GM18517 (cell line): ENCODE results near the gene PMAIP1.
A peak's percentile ranks its signal among the peaks of the same experiment; 100 is the strongest.
"Not testable (repeated sequence)": the region's sequence is repeated elsewhere in the genome, so short reads cannot be mapped to it uniquely, and the experiment has no call there.

Experiments
- ATAC-seq: cut with Tn5 transposase; IDR thresholded peaks from one replicate; pipeline ENCODE4 v1.9.1; 2021; ENCODE audit warnings: mild to moderate bottlenecking, moderate library complexity; ENCODE audit not compliant: unreplicated experiment

The PMAIP1 gene

DNA sequence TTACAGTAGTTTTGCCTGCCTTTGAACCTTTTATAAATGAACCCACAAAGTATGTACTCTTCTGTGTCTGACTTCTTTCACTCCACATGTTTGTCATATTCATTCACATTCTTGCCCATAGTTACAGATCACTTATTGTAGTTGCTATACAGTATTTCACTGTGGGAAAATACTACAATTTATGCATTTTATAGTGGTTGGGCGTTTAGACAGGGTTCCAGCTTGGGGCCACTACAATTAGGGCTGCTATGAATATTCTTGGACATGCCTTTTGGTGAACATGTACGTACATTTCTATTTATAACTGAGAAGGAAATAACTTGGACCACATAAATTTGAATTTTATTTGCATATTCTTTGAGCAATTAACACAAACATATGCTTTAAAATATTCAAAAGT lies 15.4 kb upstream of the PMAIP1 start:
- ATAC-seq, result no peak

DNA sequence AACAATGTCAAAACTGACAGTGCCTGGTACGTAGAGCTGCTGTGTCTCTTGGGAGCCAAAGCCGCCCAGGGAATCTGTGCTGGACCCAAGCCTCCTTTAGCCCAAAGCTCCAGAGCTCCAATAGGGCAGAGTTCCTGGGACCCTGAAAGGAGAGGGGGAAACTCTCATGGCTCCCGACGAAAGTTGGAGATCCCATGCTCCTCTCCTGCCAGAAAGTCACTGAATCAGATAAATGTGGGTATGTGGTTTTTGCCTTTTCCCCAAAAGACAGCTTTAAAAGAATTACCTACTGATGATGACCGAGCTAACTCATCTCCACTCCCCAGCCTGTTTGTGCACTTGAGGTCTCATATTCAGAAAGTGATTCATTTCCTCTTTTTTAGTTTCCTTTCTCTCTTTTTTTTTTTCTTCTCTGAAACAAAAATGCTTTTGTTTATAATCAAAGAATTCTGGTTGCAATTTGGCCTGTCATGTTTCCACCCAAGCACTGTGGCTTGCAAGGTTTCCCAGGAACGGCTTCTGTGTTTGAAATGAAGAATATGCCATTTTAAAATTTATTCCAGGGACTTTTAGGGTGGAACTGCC lies 14.1 kb upstream of the PMAIP1 start:
- peak; percentile 91 for ATAC-seq

DNA sequence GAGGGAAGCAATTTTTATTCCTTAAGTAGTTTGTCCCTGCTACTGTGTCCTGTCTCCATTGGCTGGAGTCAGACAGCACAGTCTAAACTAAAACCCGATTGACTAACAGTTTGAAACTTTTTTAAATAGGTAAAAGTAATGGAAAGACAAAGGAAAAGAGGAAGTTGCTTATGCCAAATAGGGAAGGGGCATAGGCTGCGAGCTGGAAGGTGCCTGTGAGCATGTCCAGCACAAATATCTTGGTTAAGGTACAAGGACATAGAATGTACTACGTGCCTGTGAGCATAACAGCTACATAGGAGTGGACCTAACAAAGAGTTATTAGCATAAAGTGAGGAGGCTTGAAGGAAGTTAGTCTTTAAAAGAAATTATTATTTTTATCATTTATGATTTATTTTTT lies 13.4 kb upstream of the PMAIP1 start:
- ATAC-seq, result not testable (repeated sequence)

DNA sequence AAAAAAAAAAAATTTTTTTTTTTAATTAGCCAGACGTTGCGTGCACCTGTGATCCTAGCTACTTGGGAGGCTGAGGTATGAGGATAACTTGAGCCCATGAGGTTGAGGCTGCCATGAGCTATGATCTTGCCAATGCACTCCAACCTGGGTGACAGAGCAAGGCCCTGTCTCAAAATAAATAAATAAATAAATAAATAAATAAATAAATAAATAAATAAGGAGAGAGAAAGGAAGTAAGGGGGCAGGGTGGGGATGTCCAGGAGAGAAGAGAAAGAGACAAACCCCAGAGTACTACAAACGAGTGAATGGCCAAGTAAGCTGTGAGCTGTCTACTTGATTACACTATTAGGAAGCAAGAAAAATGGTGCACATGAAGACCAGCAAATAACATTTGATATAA lies 7.7 kb upstream of the PMAIP1 start:
- no peak for ATAC-seq

DNA sequence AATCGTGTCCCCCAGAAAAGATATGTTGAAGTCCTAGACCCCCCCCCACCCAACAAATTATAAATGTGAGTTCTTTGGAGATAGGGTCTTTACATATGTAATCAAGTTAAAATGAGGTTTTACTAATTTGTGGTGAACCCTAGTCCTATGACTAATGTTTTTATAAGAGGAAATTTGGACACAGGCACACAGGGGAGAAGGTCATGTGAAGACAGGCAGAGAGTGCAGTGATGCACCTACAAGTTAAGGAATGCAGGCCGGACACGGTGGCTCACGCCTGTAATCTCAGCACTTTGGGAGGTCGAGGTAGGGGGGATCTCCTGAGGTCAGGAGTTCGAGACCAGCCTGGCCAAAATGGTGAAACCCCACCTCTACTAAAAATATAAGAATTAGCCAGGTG lies 5.8 kb upstream of the PMAIP1 start:
- no peak for ATAC-seq

DNA sequence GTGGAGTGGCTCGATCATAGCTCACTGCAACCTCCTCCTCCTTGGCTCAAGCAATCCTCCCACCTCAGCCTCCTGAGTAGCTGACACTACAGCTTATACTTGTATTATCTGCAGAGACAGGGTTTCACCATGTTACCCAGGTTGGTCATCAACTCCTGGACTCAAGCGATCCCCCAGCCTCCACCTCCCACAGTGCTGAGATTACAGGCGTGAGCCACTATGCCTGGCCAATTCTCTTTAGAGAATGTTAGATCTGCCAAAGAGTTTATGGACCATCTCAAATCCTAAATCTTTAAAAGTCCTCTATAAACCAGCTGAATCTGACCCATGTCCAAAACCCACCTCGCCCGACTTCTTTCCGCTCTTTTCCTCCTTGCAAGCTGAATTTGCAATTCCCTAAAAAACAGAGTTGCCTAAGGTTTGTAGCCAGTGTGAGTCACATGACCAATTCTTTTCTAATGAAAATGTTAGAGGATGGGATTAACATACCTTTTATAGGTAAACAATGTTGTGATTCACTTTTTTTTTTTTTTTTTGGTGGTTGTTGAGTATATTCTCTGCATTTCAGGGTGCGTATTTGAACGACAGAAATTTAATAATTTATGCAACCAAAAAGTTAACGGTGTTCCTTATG lies 2.4 kb upstream of the PMAIP1 start:
- no peak for ATAC-seq

DNA sequence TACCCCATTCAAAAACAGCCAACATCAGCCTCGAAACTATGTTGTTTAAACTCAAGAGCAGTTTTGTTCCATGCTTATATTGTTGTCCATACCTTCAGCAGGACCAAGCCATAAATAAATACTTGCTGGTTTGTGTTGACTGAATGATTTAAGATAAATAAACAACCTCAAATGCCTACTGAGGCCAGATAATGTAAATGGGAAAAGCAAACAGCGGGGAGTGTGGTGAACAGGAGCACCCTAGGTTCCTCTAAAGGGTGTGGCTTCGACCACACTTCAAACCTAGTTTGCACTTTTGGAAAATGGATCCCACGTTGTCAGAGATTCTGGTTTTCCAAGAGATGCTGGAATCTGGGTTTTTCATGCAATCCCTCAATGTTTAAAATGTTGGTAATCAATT lies 1.7 kb upstream of the PMAIP1 start:
- ATAC-seq, result no peak

DNA sequence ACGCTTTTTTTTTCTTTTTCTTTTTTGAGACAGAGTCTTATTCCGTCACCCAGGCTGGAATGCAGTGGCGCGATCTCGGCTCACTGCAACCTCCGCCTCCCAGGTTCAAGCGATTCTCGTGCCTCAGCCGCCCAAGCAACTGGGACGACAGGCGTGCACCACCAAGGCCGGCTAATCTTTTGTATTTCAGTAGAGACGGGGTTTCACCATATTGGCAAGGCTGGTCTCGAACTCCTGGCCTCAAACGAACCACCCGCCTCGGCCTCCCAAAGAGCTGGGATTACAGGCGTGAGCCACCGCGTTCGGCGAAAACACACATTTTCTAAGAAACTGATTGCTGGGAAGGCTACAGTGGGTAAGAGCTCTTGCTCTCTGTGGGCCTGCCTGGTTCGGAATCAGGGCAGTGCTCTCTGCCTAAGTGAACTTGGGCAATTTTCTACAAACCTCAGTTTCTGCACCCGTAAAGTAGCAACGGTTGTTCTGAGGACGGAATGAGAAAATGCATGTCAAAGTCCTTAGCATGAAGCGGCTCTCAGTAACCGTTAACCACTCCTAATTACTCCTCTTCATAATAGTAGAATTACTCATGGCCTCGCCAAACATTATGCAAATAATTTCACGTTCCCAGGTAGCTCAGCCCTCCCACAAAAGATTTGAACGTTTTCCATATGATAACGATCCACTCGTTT lies 1.0 kb upstream of the PMAIP1 start:
- peak; percentile 21 for ATAC-seq

DNA sequence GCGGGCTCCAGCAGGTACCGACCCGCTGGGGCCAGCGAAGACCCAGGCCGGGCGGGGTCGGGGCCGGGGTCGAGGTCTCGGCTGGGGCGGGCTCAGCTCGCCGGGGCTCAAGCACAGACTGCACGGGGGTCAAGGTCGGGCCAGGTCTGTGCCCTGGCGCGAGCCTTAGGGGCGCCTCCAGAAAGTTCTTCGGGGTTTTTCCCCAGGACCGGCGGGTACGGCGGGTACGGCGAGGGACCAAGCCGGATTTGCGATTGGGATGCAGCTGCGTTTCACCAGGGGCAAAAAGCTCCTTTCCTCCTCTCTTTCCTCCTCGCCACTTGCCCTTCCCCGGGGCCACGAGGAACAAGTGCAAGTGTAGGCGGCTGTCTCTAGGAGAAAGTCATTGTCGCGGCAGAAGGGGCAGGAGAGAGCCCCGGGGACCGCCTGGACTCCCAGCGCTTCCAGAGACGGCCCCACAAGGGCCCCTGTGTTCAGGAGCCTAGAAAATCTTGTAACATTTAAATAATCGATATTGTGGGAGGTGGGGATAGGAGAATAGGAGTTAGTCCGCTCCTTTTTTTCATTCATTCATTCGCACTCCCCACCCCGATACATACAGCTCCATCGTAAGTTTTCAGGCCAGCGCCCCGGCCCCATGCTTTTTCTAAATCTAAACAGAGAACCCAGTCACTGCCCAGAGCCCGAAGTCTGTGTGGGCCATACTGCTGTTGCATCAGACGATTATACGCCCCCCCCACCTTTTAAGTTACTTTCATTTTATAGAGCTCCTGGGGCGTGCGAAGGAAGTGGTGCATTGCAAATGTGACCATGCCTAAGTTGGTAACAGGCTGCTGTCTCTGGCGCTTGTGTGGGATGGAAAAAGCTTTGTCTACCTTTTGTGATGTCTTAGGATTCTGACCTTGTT lies 679 bp downstream of the PMAIP1 start:
- peak; percentile 28 for ATAC-seq

DNA sequence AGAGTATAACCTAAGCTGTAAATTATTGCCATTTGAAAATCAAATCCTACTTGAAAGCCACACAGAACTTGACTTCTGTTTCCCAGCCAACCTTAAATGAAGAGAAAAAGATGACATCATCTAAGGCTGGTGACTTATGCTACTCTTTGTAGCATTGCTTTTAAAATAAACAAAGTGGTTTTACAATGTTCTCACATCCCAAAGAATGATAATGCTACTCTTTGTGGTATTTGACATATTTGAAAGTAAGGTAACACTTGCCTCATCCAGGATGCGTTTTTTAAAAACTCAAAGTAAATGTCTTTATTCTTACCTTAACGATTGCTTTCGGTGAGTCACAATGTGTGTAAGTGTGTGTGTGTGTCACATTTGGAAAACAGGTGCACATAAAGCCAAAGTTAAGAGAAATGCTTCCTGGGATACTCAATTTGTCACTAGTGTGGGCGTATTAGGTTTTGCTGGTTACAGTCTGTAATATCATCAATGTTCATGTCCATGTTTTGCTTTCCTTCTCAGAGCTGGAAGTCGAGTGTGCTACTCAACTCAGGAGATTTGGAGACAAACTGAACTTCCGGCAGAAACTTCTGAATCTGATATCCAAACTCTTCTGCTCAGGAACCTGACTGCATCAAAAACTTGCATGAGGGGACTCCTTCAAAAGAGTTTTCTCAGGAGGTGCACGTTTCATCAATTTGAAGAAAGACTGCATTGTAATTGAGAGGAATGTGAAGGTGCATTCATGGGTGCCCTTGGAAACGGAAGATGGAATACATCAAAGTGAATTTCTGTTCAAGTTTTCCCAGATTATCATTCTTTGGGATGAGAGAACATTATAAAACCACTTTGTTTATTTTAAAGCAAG lies 2.6 kb downstream of the PMAIP1 start:
- no peak for ATAC-seq

DNA sequence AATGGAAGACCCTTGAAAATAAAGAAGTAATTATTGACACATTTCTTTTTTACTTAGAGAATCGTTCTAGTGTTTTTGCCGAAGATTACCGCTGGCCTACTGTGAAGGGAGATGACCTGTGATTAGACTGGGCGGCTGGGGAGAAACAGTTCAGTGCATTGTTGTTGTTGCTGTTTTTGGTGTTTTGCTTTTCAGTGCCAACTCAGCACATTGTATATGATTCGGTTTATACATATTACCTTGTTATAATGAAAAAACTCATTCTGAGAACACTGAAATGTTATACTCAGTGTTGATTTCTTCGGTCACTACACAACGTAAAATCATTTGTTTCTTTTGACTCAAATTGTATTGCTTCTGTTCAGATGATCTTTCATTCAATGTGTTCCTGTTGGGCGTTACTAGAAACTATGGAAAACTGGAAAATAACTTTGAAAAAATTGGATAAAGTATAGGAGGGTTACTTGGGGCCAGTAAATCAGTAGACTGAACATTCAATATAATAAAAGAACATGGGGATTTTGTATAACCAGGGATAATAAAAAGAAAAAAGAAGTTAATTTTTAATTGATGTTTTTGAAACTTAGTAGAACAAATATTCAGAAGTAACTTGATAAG lies 3.3 kb downstream of the PMAIP1 start:
- no peak for ATAC-seq

DNA sequence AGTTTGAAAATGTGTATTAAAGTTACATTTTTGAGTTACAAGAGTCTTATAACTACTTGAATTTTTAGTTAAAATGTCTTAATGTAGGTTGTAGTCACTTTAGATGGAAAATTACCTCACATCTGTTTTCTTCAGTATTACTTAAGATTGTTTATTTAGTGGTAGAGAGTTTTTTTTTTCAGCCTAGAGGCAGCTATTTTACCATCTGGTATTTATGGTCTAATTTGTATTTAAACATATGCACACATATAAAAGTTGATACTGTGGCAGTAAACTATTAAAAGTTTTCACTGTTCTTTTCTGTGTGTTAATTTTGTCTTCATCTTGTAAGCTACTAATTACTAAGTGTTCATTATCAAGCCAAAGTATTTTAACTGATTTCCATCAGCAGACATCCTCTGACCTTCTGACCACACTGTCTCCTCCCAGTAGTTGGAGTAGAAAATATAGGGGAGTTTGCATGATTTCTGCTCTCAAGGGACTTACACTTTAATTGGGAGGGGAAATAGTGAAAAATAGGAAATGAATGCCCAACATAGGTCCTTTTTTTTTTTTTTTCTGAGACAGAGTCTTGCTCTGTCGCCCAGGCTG lies 4.3 kb downstream of the PMAIP1 start:
- ATAC-seq, result no peak

DNA sequence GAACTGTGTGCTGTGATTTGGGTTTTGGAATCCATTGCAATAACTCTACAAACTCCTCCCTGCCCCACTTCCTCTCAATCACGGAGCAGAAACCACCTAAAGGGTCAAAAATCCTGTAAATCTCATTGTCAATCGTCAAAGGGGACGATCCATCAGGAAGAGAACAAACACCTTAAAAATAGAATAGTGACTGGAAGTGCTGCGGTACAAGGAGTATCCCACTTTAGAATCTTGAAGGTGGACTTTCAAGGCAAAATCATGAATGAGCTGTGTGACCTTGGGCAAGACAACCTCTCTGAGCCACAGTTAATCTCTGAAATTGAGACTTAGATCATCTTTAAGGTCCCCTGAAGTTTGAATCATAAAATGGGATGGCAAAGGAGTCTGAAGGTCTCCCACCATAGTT lies 5.9 kb downstream of the PMAIP1 start:
- no peak for ATAC-seq

DNA sequence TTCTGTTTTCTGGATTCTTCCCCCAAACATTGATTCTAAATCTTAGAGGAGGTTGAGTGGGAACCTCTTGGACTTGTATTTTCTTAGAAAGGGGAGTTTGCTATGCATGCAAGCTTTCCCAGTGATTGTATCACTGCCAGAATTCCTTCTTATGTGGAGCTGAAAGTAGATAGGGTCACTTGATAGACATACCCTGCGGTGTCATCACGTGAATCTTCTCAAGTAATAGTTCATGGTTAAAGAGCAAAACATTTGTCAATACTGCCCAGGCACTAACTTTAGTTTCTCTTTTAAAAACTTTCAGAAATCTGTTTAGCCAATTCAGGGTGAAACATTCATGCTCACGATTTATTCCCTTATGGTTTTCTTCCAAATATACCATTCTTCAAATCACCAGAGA lies 6.4 kb downstream of the PMAIP1 start:
- no peak for ATAC-seq

DNA sequence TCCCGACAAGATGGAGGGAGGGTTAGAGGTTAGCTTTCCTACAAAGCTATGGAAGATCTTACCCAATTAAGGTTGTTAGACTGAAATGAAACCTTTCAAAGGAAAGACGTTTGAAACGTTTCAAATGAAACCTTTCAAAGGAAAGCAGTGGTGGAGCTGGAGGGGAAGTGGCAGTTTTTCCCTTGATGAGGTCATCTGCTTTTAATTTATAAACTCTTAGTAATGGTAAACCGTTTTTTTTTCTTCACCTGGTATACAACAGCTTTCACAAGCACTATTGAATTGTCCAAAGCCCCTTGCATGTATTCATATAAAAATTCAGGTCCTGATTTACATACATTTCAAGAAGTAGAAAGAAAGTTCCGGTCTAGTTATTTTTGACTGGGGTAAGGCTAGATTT lies 7.4 kb downstream of the PMAIP1 start:
- no peak for ATAC-seq

DNA sequence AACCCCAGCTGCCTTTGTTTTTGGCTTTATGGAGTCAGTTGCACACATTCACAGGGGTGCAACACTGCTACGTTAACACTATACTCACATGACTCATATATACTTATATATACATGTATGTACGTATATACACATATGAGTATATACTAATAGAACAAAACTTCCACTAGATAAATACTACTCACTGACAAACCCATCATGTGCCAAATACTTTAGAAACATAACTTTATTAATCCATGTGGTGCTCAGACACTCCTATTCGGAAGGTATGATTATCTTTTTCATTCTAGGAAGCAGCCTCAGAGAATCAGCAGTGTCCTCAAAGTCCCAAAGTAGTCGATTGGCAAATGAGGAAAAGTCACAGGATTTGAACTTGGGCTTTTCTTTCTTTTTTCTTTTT lies 7.9 kb downstream of the PMAIP1 start:
- ATAC-seq, result no peak

DNA sequence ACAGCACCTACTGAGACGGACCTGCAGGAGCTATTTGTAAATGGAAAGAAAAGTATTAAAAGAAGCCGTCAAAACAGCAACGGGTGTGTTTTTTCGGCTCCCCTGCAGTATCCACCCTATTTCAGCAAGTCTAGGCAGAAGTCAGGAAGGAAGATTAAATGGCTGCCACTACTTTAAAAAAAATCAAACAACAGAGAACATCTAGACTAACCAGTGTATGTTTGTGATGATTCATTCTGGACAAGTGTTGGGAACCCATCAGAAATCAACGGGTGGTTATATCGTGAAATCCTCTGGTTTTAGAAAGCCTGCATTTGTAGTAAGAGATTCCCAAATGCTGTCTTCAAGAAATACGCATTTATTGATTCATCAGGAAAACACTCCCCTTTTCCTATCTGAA lies 9.0 kb downstream of the PMAIP1 start:
- no peak for ATAC-seq

DNA sequence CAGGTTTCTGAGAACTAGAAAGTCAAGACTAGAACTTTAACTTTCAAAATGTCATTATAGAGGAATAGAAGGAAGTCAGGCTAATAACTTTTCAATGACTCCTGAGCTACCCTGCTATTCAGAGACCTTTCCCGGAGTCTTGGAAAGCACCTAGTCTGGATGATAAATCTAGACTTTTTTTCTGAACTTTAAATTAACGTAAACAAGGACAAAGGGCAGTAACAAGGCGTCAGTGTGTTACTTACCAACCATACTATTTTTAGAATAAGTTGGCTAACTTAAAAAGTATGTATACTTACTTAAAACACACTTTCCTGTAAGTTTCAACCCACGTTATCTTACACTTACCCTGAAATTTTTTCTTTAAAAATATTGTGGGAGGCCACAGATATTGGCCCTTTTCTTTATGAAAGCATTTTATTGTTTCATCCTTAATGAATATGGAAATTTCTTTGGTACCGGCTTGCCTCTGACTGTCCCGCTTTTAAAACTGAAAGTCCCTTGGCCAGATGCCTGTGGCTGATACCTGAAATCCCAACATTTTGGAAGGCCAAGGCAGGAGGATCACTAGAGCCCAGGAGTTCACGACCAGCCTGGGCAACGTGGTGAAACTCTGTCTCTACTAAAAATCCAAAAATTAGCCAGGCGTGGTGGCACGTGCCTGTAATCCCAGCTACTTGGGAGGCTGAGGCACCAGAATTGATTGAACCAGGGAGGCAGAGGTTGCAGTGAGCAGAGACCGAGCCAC lies 9.7 kb downstream of the PMAIP1 start:
- ATAC-seq, result no peak

DNA sequence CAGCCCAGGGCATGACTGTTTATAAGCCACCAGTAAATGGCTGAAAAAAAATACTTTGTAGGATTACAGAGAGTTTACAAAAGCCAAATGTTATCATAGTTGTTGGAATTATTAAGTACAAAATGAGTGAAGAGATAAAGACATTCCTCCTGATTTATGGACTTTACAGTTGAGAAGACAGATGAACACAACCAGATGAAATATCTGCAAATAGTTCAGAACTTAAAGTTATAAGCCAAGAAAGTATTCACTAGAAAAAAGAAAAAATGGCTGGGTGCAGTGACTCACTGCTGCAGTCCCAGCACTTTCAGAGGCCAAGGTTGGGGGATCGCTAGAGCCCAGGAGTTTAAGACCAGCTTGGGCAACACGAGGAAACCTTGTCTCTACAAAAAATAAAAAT lies 11.2 kb downstream of the PMAIP1 start:
- no peak for ATAC-seq
